ENCODE results near the gene CRAMP1. TPM values are rescaled to one million over a fixed set of nuclear protein-coding genes. Genes with fewer than 3 reads are reported as not detected.

The CRAMP1 gene
- polyA plus RNA-seq, 1 of the 3 experiments (the other 2 are of a cell fraction) = 9.5 TPM

- TF ChIP-seq SMC3 (IDR thresholded peaks at IDR 0.05; ENCODE audit: low read depth, low read length) (no peak), FOXM1 (IDR thresholded peaks at IDR 0.05; ENCODE audit: low read depth) (no peak), CHD2 (IDR thresholded peaks at IDR 0.05; ENCODE audit: low read length, partially characterized antibody) (no peak), TEAD4 (IDR thresholded peaks at IDR 0.05; ENCODE audit: borderline replicate concordance, insufficient read depth) (no peak), TAF1 (IDR thresholded peaks at IDR 0.05; ENCODE audit: borderline replicate concordance, low read depth, low read length) (no peak), FOSL2 (IDR thresholded peaks at IDR 0.05; ENCODE audit: borderline replicate concordance, low read depth) (no peak), CTCF (IDR thresholded peaks at IDR 0.05) (no peak), EZH2phosphoT487 (IDR thresholded peaks at IDR 0.05; ENCODE audit: borderline replicate concordance, low read depth) (no peak), SIN3A (IDR thresholded peaks at IDR 0.05; ENCODE audit: borderline replicate concordance, low read depth, low read length) (no peak), ELF1 (IDR thresholded peaks at IDR 0.05) (no peak), FOXJ3 (CRISPR knock-in tag; IDR thresholded peaks at IDR 0.05) (no peak), NFIC (IDR thresholded peaks at IDR 0.05; ENCODE audit: borderline replicate concordance) (no peak; the same call in 1 of the 2 replicates), TCF12 (IDR thresholded peaks at IDR 0.05) (no peak)
- TF ChIP-seq, protein P1, sequence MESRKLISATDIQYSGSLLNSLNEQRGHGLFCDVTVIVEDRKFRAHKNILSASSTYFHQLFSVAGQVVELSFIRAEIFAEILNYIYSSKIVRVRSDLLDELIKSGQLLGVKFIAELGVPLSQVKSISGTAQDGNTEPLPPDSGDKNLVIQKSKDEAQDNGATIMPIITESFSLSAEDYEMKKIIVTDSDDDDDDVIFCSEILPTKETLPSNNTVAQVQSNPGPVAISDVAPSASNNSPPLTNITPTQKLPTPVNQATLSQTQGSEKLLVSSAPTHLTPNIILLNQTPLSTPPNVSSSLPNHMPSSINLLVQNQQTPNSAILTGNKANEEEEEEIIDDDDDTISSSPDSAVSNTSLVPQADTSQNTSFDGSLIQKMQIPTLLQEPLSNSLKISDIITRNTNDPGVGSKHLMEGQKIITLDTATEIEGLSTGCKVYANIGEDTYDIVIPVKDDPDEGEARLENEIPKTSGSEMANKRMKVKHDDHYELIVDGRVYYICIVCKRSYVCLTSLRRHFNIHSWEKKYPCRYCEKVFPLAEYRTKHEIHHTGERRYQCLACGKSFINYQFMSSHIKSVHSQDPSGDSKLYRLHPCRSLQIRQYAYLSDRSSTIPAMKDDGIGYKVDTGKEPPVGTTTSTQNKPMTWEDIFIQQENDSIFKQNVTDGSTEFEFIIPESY (IDR thresholded peaks at IDR 0.05; ENCODE audit: borderline replicate concordance, low read depth) = no peak
- TF ChIP-seq, protein P2, sequence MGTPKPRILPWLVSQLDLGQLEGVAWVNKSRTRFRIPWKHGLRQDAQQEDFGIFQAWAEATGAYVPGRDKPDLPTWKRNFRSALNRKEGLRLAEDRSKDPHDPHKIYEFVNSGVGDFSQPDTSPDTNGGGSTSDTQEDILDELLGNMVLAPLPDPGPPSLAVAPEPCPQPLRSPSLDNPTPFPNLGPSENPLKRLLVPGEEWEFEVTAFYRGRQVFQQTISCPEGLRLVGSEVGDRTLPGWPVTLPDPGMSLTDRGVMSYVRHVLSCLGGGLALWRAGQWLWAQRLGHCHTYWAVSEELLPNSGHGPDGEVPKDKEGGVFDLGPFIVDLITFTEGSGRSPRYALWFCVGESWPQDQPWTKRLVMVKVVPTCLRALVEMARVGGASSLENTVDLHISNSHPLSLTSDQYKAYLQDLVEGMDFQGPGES (IDR thresholded peaks at IDR 0.05; ENCODE audit: low read depth, low read length) = no peak
- TF ChIP-seq, protein P3, sequence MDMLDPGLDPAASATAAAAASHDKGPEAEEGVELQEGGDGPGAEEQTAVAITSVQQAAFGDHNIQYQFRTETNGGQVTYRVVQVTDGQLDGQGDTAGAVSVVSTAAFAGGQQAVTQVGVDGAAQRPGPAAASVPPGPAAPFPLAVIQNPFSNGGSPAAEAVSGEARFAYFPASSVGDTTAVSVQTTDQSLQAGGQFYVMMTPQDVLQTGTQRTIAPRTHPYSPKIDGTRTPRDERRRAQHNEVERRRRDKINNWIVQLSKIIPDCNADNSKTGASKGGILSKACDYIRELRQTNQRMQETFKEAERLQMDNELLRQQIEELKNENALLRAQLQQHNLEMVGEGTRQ (IDR thresholded peaks at IDR 0.05; ENCODE audit: borderline replicate concordance, low read depth, low read length) = no peak
- Histone ChIP-seq H3K79me2 (ENCODE audit: insufficient read depth) (no peaks in the 10 kb centered on the region), H3K9me2 (no peaks in the 10 kb centered on the region)
Observed at GRCh38 chr16:1565083-1565805, 46.9 kb upstream of the CRAMP1 start.

More at GRCh38 chr16:1565083-1565805, 46.9 kb upstream of the CRAMP1 start:
- H3K9ac ChIP-seq = no peak overlapping the region
- H3K27ac ChIP-seq (ENCODE audit: low read depth in 2 of 2, low read length in 1 of 2) = no peak overlapping the region
- H3F3A ChIP-seq (replicated peaks; ENCODE audit: insufficient read depth) = no peaks in the 10 kb centered on the region
- H3K36me3 ChIP-seq (replicated peaks in 1 of 2; ENCODE audit: control insufficient read depth in 1 of 2, insufficient read depth in 2 of 2, low read length in 1 of 2) = peaks cover 11 to 21% of the 10 kb centered on the region in 2 experiments
- no peaks in the 10 kb centered on the region for H3K9me3 ChIP-seq
- ChIA-PET CTCF (interaction anchor here (1.2 kb wide), 1 partner anchor 71 kb away, joined by 3 read pairs; no protein-coding TSS in a partner anchor), POLR2A (no interaction called here)
- no peak overlapping the region for H2AFZ ChIP-seq (ENCODE audit: low read depth)
- H3K4me2 ChIP-seq = no peak overlapping the region
- 89% methylated on average over 16 of the region's 16 CpGs for WGBS (ENCODE audit: low lambda C conversion rate)
- H3K4me1 ChIP-seq (ENCODE audit: control insufficient read depth in 1 of 2, insufficient read depth in 2 of 2, low read depth in 1 of 2, low read length in 1 of 2) = no peaks in the 10 kb centered on the region
- H3K27me3 ChIP-seq (ENCODE audit: insufficient read depth) = no peaks in the 10 kb centered on the region
- peak; percentile 50 for DNase-seq
- no peaks in the 10 kb centered on the region for H4K20me1 ChIP-seq (ENCODE audit: insufficient read depth)
- no peak overlapping the region for H3K4me3 ChIP-seq (ENCODE audit: low read depth in 2 of 2, low read length in 1 of 2)

All from SK-N-SH (cell line).